HG02642 (cell line): ENCODE results near the gene IDH3A.

Source experiments
- ATAC-seq: cut with Tn5 transposase; IDR thresholded peaks from one replicate; pipeline ENCODE4 v1.9.1; 2021; ENCODE audit warnings: mild to moderate bottlenecking; ENCODE audit not compliant: unreplicated experiment, poor library complexity

IDH3A gene

DNA sequence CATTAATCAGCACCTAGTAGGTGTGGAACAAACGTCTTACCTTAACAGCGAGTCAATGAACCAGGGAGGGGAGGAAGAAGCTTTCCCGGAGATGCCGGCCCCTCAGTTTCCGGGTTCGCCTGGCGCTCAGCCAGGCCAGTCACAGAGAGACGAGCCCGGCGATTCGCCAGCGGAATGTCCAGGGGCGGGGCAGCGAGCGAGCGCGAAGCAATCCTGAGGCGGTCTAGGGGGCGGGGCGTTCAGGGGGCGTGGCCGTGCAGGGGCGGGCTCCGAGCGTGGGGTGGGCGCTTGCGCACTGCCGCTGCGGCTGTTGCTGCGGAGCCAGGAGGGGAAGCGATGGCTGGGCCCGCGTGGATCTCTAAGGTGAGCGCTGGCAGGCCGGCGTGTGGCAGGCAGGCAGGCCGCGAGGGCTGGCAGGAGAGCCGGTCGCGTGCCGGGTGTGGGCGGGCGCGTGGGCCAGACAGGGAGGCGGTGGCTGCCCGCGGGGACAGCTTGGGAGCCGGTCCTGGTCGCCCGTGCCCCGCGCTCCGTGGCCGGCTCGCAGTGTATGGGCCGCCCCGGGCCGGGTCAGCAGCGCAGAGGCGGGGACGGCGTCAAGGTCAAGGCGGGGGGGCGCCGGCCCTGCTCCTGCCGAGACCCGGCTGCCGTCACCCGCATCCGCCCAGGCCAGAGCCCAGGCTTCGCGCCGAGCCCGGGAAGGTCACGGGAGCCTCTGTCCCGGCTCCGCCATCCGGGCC is at the start of gene IDH3A:
IDH3A (plus strand) TSS at position 295 of the 737 bp plus-strand sequence; CDS start at position 337, 42 bp downstream.
- peak; percentile 84 for ATAC-seq

DNA sequence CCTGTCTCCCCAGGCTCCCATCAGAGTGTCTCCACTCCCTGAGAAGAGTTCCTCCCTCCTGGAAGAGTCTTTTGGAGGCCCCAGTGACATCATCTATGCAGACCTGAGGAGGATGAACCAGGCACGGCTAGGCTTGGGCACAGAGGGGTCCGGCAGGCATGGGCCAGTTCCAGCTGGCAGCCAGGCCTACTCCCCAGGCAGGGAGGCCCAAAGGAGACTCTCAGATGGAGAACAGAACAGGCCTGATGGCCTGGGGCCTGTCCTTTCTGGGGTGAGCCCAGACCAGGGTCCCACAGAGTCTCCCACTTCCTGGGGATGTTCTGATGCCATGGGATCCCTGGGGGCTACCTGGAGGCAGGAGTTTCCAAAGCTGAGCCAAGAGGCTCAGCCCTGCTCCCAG is 48.3 kb upstream of the IDH3A start:
- ATAC-seq = no peak

DNA sequence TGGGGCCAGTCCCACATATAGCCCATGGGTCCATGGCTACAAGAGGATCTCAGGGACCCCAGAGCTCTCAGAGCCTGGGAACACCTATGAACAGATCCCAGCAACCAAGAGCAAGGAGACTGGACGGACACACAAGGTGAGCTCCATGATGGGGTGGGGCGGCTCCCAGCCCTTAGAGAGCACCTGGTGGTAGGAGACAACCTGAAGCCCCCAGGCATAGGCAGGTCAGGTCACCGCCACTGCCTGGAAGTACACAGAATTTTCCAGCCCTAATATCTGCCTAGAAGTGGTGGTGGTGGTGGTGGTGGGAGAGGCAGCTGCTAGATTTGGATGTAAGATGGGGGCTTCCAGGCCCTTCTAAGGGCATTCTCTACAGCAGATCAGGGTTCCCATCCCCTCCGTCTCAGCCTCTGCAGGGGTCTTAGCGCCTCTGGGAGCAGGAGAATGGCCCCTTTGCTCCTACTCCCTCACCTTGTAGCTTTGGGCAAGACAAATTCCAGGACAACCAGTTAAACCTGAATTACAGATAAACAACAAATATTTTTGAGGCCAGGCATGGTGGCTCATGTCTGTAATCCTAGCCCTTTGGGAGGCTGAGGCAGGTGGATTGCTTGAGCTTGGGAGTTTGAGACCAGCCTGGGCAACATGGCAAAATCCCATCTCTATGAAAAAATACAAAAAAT is 47.6 kb upstream of the IDH3A start:
- no peak for ATAC-seq

DNA sequence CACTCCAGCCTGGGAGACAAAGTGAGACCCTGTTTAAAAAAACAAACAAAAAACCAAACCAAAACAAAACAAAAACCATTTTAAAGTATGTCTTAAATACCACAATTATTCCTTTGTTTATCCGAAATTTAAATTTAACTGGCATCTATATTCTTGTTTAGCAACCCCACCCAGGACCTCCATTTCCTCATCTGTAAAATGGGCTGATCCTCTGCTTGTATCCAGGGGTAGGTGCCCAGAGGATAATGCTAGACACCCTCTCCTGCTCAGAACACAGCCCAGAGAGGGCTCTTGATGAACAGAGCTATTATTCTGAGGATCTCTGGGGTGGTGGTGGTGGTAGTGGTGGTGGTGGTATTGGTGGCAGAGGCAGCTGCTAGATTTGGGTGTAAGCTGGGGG is 47.0 kb upstream of the IDH3A start:
- ATAC-seq = no peak

DNA sequence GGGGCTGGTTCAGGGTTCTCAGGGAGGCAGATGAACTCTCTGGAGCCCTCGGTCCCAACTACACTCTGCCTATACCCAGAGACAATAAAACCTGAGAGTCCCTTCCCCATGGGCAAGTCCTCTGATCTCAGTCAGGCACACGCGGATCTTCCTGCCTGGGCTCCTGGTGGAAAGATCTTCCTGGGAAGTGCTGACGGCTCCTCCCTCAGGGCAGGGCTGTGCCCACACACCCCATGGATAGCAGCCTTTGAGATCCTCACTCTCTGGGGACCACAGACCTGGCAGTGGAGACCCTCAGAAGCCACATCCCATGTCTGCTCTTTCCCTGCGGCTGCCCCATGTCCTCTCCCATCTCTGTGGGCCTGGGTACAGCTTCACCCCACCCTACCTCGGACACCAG is 46.4 kb upstream of the IDH3A start:
- no peak for ATAC-seq

DNA sequence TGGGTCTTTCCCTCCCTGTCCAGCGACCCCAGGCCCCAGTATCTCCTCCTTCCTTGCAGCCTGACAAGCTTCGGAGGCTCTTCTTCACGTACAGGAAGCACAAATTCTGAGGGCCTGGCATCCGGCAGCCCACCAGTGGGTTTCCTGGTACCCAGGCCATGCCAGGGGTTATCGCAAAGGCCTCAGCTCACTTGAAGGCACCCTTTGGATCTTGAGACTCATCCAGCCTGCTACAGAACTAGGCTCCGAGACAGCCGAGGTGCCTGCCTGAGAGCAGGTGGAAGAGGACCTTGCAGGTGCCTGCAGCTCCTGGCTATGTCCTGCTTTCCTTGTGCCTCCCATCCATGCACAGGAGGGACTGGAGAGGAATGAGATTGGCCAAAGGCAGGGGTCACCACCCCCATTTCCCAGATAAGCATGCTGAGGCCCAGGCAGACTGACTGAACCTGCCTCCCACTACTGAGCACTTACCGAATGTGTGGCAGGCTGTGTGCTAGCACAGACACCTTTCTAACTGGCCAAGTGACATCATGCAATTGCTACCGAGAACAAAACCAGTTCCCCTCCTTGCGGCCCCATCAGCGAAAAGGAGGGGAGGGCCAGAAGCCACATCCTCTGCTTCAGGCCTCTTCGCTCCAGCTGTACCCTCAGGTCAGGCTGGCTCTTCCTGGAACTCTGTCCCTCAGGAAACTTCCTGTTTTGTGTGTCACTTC is 45.6 kb upstream of the IDH3A start:
- peak; percentile 62 for ATAC-seq

DNA sequence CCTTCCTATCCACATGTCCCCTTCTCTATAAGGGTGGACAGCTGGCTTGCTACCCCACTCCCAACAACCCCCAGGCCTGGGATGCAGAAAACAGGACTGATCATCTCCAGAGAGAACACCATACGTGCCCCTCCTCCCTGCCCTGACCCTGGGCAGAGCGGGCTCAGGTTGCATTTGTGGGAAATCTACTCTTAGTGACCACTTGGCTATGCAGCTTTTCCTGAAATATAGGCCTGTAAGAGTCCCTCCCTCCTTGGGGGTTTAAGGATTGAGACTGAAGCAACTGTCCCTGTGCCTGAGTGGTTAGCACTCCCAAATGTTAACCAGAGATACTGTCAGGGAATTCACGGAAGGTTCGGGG is 45.1 kb upstream of the IDH3A start:
- peak; percentile 19 for ATAC-seq

DNA sequence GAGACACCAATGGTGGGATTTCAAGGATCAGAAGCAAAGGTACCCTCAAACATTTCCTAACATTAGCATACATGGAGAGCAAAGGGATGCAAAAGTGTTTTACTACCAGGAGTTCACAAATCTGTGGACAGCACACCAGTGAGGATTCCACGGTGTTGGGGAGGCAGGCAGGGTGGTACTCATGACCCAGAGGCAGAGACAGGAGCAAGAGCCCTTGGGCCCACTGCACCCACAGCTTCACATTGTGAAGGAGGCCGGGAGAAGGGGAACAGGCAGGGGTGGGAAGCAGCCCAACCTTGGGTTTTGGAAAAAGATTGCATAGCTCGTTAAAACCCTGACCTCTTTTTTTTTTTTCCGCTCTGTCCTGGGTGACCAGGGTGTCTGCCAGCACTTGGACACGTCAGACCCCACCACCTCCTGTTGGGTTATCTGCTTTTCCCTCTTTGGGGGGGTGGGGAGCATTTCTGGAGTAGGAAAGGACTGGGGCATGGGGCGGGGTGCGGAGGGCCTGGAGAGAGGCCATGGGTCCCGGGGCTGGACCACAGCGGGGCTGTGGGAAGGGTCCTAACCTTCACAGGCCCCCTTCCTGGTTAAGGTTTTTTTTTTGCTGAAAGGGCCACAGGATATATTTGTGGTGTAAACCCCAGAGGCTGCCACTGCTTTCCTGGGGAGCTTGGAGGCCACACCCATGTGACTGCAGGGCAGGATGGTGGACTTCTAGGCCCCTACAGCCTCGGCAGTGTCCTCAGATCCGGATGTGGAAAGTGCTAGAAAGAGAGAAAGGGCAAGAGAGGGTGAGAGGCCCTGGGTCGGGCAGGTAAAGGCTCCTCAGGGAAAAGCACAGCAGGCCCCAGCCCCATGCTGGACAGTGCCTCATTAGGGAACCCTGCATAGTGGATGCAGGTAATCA is 44.3 kb upstream of the IDH3A start:
- no peak for ATAC-seq

DNA sequence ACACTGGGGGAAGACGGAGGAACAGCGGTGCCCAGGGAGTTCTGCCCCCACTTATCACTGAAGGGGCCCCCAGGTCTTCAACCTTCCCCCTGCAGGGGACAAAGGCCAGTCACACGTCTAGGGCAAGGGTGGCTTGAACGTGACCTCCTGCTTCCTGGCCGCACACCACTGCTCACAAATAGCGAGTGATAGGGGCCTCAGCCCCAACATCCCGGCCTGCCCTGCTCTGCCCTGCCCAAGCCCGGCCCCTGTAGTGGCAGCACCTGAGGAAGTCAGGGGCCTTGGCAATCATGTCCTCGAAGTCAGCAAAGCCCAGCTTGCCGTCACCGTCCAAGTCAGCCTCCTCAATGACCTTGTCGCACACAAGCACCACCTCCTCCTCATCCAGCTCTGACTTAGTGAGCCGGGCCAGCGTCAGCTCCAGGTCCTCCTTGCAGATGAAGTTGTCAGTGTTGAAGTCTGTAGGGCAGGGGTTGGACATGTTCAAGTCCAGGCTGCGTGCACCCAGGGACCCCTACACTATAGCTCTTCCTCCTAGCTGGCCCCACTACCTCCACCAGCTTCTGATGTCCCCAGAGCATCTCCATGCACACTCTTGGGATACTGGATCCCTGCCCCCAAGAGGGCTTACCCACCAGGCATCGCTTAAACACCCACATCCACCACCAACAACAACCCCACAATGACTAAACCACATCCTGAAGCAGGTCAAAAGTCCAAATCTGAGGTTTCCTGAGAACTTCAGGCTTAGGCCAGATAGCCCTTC is 43.5 kb upstream of the IDH3A start:
- no peak for ATAC-seq

DNA sequence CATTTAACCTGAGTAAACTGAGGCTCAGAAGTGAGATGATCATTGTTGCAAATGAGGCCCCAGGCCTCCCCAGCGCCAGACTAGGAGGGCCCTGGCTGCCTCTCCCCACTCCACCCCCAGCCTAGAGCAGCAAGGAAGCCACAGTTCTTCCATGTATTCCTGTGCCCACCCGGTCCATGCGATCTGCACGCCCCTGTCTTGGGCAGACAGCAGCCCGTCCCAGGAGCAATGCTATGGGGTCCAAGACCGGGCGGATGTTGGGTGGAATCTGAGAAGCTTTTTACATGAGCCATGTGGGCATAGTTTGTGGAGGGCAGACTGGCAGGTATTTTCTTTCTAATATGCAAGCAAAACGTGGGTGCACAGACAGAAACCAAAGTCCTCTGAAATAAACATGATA is 41.7 kb upstream of the IDH3A start:
- ATAC-seq = no peak

DNA sequence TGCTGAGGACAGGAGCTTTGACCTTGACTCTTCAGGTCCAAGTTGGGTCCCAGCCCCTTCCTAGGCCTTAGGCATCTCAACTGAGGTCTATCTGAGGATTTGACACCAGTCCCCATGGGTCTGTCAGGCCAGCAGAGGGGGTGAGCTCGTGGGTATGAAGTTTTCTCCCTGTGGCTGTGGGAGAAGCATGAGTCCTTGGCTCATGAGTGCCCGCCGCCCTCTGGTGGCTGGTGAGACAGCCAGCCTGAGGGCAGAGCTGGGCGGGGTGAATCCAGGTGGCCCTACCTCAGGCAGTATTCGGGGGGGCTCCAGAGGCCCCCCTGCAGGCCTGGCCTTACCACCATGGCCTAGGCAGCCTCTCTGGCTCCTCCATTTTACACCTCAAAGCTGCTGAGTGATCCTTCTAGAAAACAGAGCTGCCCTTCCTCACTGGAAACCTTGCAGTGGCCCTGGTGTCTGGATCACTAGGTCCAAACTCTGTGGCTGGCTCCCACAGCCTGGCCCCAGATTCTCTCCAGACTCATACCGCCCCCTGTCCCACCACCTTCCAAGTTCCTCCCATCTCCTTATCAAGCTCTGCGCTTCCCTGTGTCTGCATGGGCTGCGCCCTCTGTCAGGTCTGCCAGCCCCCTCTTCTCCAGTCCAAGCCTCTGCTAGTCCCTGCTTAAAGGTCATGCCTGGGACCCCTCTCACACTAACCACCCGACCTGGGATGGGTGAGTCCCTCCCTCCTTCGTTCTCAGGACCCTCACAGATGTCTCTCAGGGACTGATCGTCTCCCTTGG is 40.7 kb upstream of the IDH3A start:
- ATAC-seq = peak; percentile 57

DNA sequence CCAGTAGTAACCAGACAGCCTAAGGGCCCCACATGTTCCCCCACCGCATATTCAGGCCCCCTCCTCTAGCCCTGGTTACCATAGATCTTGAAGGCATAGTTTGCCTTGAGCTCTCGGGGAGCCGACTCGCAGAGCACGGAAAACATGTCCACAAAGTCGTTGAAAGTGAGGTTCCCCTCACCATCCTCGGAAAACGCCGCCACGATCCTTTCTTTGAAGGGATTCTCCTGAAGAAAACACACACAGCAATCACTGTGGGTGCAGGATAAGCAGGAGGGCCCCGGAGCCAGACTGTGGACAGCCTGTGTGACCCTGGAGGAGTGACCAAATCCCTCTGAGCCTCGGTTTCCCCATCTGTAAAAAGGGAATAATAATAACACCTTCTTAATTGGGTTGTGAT is 40.0 kb upstream of the IDH3A start:
- no peak for ATAC-seq

DNA sequence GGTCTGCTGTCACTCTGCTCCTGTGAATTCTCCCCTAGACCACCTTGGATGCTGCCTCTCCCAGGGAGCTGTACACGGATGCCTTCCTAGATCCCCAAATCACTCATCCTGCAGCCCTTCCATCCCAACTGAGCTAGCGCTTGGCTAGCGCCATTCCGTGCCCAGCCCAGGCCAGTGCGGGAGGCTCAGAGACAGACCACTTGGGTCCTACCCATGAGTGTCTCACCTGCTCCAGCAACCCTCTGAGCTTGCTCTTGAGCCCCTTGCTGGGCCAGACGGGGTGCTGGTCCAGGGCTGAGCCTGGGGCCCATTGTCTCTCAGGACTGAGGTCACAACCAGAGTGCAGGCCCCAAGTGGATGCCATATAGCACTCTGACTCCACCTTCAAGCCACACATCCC is 39.1 kb upstream of the IDH3A start:
- ATAC-seq = no peak

DNA sequence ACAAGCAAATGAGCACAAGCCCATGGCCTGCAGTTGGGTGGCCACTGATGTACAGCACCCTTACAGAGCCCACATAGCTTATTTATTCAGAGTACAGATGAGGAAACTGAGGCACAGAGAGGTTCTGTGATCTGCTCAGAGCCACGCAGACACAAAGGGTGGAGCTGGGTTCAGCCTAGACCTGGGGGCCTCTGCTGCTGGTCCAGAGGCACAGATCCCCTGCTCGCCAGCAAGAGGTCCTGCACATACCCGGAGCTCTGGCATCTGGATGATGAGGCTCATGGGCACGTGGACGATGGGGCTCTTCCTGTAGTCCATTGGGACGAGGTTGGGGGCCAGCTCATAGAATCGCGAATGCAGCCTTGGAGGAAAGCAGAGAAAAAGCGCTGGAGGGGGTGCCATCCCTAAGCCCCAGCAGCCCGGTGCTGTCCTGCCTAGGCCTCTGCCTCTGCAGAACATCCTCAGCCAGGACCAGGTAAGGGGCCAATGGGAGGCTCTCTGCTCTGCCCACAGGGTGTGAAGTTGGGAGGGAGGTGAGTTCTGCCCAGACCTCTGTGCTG is 38.2 kb upstream of the IDH3A start:
- no peak for ATAC-seq

DNA sequence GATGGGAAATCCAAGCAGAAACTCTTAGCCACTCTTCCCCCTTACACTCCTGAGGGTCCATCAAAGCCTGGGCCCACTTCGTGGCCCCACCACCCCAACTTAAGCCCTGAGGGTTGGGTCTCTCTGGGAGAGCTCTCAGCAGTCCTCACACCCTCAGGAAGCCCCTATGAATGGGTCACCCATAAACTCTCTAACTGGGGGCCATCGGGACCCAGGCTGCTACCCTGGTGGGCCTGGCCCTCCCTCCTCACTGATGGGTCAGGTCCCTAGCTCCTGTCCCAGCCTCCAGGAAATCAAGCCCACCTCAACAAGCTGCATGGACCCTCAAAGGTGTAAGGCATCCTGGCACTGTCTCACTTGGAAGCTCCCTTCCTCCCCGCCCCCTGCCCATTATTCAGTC is 37.4 kb upstream of the IDH3A start:
- ATAC-seq = no peak

DNA sequence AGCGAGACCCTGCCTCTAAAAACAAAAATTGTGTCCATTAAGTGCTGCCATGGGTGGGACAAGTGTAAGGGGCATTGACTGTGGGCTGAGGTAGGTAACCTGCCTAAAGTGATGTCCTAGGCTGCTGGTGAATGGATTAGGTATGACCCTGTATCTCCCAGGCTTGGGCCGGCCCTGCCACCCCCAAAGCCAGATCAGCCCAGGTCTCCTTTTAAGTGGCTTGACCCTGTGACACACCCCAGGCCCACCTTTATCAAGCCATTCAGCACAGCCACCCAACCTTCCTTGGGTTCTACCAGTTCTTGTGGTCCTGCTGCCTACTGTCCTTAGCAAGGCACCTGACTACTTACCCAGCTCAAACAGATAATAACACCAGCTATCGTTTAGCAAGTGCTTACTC is 36.6 kb upstream of the IDH3A start:
- no peak for ATAC-seq

DNA sequence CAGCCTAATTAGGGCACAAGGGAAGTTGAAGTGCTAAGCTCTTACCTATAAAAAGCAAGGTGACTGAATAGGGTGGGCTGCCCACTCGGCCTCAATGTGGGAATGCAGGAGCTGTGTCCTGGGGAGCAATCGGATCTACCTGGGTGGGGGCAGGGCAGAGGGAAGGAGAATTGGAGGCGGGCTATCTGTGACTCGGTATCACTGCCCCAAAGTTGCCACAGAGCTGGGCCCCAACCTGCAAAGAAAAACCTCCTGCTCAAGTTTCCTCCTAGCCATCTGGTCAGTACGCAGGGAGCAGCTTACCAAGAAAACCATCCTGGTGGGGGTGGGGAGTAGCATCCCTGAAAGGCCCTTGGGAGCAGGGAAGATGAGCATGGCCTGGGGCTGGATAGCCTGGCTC is 28.6 kb upstream of the IDH3A start:
- ATAC-seq = no peak

DNA sequence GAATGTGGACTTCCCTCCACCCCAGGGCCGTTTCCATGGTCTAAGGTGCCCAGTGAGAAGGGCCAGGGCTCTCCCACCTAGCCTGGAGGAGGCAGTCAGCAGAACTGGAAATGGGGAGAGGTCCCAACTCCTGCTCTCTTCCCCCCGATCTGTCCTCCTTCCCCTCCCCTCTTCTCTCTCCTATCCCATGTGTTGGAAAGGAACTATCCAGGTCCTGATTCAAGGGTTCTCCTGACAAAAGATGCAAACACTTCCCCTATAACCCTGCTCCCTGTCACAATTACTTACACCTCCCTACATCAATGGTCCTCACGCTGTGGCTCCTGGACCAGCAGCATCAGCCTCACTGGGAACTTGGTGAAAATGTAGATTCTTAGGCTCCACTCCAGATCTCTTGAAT is 23.9 kb upstream of the IDH3A start:
- ATAC-seq = no peak

DNA sequence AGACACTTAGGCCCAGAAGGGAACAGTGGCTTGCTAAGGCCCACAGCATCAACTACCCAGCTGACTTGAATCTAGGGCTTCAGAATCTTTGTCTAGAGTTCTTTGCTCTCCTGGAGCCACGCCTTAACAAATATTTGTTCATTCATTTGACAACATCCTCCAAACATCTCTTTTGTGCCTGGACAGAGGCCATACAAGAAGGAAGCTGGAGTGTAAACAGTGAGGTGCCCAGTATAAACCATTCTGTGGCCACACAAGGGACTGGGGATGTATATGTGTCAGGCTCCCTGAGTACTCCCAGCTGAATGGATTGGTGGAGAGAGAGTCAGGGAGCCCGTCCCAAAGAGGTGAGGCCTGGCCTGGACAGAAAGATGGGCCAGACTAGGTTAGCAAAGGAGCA is 21.3 kb upstream of the IDH3A start:
- ATAC-seq = no peak
